Activated naive CD4-positive, alpha-beta T cell (primary cell): ENCODE data around the gene CFTR.
"Not testable (repeated sequence)": the region's sequence is repeated elsewhere in the genome, so short reads cannot be mapped to it uniquely, and the experiment has no call there.

Experiments used
- DNase-seq, 4 experiments: peaks; one replicate each; lab custom pipeline; 2025; lab: John Stamatoyannopoulos, UW

Gene CFTR

GRCh38 chr7:117688126-117688525 is 208.3 kb downstream of the CFTR start:
- no peak for DNase-seq

- no peak for DNase-seq
Measured at GRCh38 chr7:117689406-117689805, 209.6 kb downstream of the CFTR start.

- no peak for DNase-seq
Measured at GRCh38 chr7:117690147-117690546, 210.3 kb downstream of the CFTR start.

- no peak for DNase-seq
Measured at GRCh38 chr7:117692338-117692737, 212.5 kb downstream of the CFTR start.

- DNase-seq: no peak
Measured at GRCh38 chr7:117698018-117698417, 218.2 kb downstream of the CFTR start.

- no peak for DNase-seq
Measured at GRCh38 chr7:117704063-117704462, 224.2 kb downstream of the CFTR start.

- DNase-seq: no peak
Measured at GRCh38 chr7:117705630-117706029, 225.8 kb downstream of the CFTR start.

GRCh38 chr7:117706210-117706609 is 226.4 kb downstream of the CFTR start:
- no peak for DNase-seq

- DNase-seq: no peak
Measured at GRCh38 chr7:117707080-117707479, 227.3 kb downstream of the CFTR start.

- not testable (repeated sequence) for DNase-seq
Measured at GRCh38 chr7:117708173-117708572, 228.3 kb downstream of the CFTR start.

GRCh38 chr7:117711556-117711955 is 231.7 kb downstream of the CFTR start:
- no peak for DNase-seq

- DNase-seq: no peak
Measured at GRCh38 chr7:117715784-117716445, 236.1 kb downstream of the CFTR start.

- DNase-seq: no peak
Measured at GRCh38 chr7:117716707-117717299, 237.0 kb downstream of the CFTR start.

GRCh38 chr7:117717357-117717756 is 237.5 kb downstream of the CFTR start:
- DNase-seq: no peak
